HG03196 (cell line): ENCODE data around the gene STAG3.

ENCODE experiments used
- ATAC-seq: cut with Tn5 transposase; IDR thresholded peaks from one replicate; pipeline ENCODE4 v1.9.1; 2021; ENCODE audit not compliant: unreplicated experiment

The STAG3 gene

DNA sequence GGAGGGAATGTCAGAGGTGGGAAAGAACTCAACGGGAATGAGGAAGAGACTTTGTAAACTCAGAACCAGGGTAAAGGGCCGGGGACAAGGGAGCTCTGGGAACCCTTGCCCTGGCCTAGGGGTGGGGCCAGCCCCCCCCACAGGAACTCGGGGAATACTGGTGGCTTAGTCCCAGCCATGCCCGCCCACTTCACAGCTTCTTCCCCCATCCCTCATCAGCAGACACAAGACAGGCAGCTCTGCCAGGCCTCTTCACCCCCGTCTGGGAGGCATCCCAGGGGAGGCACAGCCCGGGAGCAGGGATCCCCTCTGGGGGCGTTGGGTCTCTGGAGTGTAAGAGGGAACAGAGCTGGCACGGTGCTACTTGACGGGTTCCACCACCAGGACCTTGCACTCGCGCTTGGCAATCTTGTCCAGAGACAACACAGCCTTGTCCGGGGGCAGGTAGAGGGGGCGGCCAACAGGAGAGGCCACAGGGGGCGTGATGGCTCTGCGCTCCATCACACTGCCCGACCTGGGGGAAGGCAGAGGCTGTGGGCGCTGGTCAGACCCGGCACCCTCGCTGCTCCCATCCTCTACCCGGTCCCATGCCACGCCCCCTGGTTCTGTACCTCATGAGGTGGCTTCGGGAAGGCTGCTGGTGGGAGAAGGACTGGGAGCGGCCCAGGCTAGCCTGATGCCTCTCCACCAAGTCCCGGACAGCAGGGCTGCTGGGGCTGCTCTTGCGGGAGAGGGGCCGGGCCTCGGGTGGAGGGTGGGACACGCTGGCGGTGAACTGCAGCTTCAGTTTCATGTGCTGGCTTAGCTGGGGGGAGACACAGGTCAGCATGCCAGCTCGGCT is 22.8 kb upstream of the STAG3 start:
- no peak for ATAC-seq

DNA sequence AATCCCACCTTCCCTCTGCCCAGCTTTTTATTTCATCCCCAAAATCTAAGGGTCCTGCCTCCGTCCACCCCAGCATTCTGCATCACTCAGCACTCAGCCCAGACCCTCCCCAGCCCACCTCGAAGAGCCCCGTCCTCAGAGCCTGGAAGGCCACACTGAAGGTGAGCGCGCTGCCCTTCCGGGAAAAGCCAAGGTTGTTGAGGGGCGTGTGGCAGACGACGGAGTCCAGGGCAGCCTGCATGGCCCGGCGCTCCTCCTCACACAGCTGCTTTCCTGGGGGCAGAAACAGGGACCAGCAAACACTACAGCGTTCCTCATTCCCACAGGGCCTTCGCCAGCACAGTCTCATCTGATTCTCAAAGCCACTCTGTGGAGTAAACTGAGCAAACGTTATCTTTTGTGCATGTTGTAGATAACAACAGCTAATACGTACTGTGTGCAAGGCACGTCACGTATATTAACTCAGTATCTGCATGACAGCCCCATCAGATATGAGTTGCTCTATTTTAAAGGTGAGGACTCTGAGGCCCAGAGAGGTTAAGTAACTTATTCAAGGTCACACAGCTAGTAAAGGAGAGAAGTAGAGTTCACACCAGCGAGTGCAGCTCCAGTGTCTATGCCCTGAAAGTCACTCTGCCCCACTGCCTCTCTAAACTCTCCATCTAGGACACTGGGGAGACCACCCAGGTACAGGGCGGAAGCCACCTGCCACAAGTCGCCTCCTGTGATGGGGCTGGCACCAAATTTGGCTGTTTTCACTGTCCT is 22.0 kb upstream of the STAG3 start:
- no peak for ATAC-seq

DNA sequence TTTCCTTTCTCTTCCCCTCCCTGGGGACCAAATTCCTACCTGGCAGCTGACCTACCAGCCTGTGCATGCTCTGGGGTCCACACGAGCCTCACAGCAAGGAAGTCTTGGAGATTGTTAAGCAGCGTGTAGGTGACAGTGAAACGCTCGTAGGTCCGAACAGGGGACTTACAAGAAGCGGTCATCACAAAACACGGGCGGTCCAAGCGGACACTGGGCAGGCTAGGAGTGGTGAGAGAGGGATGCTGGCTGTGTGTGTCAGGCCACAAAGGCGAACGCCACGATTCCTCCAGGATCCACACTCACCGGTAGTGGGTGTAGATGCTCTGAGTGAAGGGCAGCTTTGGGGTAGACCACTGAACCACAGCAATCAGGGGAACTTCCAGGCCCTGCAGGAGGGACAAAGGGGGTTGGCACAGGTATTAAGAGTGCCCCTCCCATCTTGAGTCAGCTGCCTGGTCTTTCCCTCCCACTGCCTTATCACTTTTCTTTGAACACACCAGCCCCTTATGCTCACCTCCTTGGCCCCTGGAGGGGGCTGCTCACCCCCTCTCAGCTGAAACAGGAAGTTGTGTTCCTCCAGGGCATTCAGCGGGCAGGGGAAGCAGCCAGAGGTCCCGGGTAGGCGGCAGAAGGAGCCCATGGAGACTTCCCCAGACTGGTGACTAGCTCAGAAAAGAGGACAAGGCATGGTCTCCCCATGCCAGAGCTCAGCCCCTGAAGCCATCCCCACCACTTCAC is 21.2 kb upstream of the STAG3 start:
- ATAC-seq, result no peak

DNA sequence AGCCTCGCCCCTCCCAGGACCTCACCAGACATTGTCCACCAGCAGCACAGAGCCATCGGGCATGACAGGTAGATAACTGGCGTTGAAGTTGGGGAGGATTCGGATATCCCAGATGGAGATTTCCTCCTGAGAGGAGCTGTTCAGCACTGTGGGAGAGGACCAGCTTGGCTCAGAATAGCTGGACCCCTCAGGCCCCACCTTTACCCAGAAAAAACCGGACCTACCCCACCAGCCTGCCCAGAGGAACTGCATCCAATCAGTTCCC is 20.7 kb upstream of the STAG3 start:
- no peak for ATAC-seq

DNA sequence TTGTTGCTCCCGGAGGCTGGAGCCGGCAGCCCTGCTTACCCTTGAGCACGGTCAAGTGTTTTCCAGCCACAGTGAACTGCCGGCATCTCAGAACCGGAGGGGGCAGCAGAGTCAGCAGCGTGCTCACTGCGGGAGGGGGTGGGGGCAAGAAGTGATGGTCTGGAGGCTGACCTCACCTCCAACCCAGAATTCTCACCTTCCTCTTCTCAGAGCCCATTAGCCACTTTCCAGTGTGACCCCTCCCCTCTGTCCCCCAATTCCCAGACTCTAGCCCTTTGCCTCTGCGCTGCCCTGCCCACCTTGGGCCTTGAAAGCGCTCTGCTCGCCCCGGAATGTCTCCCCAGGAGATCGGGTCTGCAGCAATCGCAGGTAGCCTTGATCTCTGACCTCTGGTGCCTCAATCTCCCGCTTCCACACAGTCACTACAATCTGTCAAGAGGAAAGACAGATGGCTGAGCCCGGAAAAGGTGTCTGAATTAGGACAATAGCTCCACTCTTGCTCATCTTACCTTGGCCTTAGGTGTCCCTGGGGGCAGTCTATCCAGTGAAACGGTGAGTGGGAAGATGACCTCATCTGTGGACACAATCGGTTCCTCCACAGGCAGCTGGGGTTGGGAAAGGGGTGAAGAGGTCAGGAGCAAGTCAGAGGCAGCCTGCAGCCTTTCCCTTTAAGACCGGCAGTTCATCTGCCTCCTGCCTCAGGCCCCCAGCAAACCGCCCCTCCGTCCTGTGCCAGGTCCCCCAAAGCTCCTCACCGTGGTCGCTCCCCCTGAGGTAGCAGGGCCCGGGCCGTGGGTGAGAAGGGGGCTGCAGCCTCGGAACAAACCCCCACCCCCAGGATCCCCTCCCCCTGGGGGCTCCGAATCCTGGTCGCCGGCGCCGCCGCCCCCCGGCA is 20.1 kb upstream of the STAG3 start:
- no peak for ATAC-seq

DNA sequence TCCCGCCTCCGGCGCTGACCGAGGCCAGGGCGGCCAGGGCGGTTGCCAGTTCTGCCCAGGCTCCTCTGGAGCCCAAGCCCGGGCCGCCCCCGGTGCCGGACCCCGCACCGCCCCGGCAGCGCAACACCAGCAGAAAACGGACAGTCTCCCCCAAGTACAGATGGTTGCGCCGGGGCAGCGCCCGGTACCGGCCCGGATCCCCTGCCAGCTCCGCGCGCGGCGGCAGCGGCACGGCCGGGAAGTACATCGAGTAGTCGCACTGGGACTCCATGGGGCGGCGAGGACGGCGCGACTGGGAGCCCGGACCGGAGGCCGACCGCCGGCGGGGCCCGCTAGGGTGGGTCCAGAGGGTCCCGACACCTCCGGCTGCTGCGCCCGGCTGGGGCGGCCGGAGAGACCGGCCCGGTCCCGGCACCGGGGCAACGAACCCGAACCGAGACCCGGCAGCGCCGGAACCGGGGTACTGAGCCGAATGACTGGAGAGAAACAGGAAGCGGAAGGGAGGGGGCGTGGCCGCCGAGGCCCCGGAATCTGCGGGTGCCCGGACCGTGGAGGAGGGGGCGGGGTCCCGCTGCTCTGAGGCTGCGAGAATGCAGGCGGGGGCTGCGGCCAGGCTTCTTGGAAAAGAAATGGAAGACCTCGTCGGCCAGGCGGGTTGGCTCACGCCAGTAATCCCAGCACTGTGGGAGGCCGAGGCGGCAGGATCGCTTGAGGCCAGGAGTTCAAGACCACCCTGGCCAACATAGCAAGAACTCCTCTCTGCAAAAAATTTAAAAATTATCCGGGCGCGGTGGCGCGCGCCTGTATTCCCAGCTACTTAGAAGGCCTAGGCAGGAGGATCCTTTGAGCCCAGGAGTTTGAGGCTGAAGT is 19.3 kb upstream of the STAG3 start, which contains the start of gene TRAPPC14:
Gene TRAPPC14 (minus strand): TSS at position 495 of the 870 bp plus-strand sequence. CDS start 224 bp downstream, at position 271.
- ATAC-seq, result peak; percentile 59

DNA sequence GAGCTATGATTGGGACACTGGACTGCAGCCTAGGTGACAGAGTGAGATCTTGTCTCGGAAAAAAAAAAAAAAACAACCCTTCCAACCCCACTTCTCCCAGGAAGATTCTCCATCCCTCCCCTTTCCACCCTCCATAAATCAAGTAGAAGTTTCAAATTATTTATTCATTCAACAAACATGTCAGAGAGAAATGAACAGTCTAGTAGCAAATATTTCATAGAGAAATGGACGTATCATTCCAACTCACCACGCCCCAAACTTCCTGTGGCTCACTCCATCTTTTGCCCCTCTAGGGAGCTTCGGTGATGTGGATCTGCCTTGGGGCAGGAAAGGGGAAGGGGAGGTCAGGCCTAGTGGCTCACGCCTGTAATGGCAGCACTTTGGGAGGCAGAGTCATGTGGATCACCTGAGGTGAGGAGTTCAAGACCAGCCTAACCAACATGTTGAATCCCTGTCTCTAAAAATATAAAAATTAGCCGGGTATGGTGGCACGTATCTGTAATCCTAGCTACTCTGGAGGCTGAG is 18.6 kb upstream of the STAG3 start:
- no peak for ATAC-seq

DNA sequence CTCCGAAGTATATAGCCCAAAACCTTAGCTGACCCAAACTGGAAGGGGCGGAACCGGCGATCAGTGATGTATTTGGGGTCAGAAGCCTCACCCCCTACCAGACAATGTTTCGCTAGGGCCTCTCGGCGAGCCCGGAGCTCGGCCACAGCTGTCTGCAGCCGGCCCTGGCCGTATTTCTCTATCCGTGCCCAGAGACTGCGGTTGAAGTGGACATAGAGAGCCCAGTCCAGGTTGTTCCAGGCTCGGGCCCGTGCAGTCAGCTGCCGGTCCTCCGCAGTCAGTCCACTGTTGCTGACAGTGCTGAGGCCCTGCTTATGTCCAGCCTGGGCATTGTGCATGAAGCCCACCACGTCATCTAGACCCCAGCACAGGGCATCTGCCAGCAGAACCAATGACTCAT is 17.7 kb upstream of the STAG3 start:
- no peak for ATAC-seq

DNA sequence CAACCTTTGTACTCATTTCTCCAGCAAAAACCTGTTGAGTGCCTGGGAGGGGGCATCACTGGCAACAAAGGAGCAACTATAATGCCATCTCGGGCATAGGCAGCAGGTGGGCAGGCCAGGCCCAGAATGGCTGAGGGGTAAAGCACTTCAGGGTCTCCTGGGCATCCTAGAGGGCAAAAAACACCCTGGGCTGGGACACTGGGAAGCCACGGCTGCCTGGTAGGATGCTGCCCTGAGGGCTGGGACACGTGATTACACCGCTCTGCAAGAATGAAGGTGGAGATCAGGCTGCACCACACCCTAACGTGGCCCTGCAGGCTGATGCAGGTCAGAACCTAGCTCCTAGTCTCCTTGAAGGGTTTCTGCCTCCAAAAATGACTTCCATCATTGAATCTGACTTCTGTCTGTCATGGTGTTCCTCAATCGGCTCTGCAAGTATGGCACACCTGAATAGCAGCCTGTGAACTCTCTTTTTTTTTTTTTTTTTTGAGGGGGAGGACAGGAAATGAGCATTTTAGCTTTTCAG is 14.6 kb upstream of the STAG3 start:
- ATAC-seq, result no peak

DNA sequence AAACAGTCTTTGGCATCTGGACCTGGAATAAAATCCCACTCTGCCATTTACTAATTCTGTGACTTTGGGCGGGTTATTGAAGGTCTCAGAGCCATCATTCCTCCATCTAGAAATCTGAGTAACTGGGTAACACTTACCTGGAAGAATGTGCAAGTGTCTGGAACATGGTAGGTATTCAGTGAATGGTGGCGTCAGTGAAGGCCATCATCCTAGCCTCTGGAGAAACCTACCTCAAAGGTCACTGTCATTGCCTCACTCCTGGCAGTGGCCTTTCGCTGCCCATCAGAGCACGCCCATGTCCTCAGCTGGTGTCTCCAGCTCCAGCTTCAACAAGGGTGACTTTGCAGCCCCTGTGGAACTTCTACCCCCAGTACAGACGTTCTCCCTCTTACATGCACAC is 13.8 kb upstream of the STAG3 start:
- ATAC-seq, result no peak

DNA sequence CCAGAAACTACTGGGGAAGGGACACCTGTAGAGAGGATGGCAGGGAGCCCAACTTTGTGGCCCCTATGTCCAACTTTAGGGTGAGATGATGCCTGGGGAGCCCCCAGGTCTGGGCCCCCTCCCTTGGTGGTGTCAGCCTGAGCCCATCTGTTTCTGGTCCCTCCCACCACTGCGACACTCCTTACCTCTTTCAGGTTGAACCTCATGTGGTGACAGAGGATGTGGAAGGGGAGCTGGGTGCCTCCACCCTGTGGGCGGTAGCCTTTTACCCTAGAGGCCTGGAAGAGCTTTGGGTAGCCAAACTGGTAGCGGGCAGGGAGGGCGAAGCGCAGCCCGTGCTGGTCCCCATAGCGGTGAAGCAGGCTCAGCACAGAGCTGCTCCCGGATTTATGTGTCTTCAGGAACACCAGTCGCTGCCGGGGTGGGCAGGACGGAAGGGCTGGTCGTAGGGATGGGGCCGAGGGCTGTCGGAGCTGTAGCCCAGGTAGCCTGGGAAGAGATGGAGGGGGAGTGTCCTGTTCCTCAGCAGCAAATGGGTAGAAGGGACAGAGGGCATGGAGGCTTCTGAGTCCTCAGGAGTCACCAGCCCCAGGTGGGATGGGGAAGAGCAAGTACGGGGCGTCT is 11.3 kb upstream of the STAG3 start:
- ATAC-seq, result no peak

DNA sequence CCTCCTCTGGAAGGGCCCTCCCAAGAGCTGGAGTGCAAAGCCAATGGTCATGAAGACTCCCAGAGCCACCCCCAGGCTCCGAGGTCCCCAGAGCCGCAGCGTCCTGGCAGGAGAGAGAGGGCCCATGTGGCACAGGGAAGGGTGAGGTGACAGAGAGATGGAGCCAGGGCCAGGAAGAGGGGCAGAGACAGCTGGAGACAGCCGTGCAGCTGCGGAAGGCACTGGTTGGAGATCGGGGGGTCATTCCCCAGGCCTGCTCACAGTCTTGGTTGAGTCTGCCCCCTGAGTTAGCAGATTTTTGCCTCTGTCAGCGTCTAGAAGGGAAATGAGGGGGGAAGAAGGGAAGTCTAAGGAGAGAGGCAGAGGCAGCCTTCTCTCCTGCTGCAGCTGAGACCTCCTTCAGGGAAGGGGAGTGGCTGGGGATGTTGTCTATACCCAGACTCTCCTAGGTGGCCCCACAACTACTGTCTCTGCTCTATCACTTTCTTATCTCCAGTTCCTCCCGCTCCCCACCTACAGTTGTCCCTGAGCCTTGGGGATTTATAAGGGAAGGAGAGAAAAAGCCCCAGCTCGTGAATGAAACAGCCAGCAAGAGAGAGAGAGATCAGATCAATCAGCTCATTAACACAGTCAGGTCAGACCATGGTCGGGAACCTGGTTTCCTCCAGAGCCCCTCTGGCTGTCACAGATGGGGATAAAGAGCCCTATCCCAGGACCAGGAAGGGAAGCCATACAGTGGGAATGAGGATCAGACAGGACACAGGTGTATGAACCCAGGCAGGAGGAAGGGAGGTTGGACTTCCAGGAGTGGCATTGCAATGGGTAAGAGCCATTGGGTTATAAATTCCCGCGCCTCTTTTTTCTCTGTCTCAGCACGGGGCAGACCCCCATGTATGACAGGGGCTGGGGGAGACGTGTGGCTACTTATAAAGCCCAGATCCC is 10.5 kb upstream of the STAG3 start:
- no peak for ATAC-seq

DNA sequence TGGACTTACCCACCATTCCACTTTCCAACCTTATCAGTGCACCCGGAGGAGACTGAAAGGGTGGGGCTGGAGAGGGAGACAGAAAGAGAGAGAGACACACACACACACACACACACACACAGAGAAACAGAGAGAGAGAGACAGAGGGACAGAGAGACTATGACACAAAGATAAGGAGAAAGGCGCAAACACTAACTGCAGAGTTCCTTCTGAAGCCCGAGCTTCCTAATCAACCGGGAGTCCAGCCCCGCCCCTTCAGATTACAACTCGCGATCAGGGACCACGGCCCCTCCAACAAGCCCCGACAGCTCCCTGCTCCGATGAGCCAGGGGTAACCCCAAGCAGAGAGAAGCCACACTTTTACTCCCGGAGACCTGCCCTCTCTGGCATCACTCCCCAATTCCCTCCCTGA is 9.8 kb upstream of the STAG3 start:
- no peak for ATAC-seq

DNA sequence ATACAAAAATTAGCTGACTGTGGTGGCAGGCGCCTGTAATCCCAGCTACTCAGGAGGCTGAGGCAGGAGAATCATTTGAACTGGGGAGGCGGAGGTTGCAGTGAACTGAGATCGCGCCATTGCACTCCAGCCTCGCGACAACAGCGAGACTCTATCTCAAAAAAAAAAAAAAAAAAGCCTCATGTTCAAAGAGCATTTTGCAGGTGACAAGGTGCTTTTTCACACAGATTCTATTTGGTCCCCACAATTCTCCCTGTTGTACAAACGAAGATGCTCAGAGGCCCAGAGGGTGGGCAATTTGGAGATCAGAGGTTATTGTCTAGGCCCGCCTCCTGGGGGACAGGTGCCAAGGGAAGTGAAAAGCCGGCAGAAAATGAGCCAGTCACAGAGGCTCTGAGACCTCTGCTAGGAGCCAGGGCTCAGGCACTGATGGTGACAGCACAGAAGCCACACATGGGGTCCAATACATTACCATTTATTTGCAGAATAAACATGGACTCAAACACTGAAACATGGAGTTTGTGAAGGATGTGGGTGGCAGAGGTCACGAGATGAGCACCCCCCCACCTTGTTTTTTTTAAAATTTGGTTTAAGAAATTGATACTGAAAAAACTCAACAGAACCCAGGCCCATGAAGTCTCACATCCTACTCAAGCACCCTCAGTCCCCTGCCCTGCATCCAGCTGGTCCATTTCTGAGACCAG is 8.4 kb upstream of the STAG3 start:
- ATAC-seq, result no peak

DNA sequence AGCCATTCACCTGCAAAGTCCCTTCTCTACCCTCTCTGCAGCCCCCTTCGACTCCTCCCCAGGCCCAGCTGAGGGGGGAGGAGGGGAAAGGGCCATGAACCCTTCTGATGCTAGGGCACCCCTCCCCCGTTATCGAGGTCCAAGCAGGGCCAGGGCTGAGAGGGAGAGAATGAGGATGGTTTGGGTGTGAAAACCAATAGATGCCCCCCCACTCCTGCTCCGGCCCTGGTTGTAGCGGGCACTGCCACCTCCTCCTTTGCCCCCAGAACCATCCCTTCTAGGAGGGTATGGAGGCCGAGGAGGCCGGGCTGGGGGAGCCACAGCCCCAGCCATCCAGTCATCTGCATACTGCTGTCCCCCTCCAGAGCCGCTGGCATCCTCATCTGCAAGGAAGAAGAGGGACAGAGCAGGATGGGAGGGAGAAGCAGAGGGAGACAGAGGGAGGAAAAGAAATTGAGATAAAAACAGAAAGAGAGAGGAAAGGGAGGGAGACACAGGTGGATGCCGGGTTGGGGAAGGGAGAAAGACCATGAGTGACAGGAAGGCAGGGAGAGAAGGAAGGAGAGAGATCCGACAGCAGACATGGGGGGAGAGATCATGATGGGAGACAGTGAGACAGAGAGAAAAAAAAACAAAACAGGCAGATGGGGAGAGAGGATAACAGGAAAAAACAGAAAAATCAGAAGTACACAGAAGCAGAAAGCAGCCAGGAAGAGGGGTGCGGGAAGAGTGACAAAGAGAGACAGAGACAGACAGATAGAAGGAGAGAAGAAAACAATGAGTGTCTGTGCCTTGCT is 7.4 kb upstream of the STAG3 start:
- no peak for ATAC-seq

DNA sequence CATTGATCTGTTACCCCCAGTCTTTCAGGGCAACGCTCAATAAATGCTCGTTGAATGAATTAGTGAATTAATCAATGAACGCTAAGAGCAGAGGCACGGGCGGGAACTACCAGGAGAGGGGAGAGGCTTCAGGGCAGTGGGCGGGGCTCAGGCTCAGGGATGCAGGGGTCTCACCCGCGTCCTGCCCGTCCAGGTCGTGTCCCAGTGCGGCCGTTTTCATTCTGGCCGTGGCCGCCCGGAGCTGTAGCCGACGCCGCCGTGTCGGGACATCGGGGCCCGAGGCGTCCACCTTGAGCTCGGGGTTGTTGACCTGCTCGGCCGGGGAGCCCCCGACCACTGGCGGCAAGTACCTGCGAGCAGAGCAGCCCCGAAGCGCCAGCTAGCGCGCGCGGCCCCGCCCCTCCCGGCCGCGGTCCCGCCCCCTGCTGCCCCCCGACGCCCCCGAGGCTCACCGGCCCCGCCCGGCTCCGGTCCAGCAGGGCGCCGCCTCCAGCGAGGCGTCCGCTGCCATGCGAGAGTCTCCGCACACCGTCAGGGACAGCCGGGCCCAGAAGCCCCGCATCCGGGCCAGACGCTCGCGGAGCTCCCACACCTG is 6.5 kb upstream of the STAG3 start:
- ATAC-seq, result no peak
